GM19239 (cell line): ENCODE measurements around the gene COMMD9.

Experiments used
- DNase-seq: peaks from one replicate; pipeline ENCODE4 v3.0.0; 2011; ENCODE audit warnings: low spot score; ENCODE audit not compliant: insufficient read length
- FAIRE-seq: peaks from 2 replicates; lab custom pipeline; 2011; peaks lifted over from hg19 to GRCh38; lab: Jason Lieb, UNC

Gene COMMD9

DNA sequence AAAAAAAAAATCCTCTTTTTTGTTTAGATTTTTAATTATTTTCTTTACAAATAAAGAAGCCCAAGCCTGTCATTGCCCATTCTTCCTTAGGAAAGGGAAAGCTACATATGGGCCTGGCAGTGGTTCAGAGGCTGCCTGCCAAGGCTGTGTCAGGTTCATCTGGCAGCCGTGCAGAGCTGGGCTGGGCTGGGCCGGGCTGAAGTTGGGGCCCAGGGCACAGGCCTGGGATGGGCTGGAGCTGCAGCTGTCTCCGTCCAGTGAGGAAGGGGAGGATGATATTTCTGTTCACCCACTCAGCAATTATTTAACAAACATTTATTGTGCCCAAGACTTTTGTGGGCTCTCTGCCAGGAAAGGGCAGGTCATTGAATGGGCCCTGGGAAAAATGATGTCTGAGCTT lies 11.4 kb upstream of the COMMD9 start:
- no peak for DNase-seq
- no peak for FAIRE-seq

- no peak for DNase-seq
- no peak for FAIRE-seq
Observed at GRCh38 chr11:36296884-36297543, 7.8 kb upstream of the COMMD9 start.

GRCh38 chr11:36295926-36296325 lies 6.7 kb upstream of the COMMD9 start, which contains the start of gene PRR5L:
TSS of gene PRR5L (plus strand) at chr11:36296288. CDS start at chr11:36401122, 104,834 bp downstream.
- FAIRE-seq (no peak), DNase-seq (no peak)

DNA sequence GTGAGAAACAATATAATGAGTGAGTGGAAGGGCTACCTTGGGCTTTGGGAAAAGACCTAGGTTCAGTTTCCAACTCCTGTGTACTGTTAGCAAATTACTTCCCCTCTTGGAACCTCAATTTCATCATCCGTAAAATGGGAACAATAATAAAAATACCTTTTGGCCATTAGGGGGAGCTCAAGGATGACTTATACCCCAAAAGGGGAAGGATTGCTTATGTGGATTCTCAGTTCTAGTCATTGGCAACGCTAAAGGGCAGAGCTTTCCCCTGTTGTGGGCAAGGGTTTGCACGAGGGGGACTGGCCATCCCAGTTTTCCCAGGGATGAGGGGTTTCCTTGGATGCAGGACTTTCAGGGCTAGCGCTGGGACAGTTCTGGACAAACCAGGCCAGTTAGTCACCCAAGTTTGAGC lies 3.1 kb upstream of the COMMD9 start:
- peak; percentile 74 for FAIRE-seq

GRCh38 chr11:36288442-36289225 lies 590 bp downstream of the COMMD9 start:
- no peak for DNase-seq
- FAIRE-seq: no peak

More for the DNA sequence above, 3.1 kb upstream of the COMMD9 start:
- DNase-seq: peak; percentile 31

DNA sequence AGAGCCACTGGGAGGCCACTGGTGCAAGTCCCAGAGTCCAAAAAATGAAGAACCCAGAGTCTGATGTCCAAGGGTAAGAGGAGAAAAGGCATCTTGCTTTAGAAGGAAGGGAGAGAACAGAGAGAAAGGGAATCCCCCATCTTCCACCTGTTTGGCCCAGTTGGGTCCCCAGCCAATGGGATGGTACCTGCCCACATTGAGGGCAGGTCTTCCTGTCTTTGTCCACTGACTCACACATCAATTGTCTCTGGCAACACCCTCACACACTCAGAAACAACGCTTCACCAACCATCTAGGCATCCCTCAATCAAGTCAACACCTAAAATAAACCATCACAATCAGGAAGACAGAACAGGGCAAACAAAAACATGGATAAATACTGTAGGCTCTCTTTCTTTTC lies 6.3 kb downstream of the COMMD9 start:
- DNase-seq (no peak), FAIRE-seq (no peak)

- FAIRE-seq (no peak), DNase-seq (no peak)
Observed at GRCh38 chr11:36281850-36282249, 7.4 kb downstream of the COMMD9 start.

DNA sequence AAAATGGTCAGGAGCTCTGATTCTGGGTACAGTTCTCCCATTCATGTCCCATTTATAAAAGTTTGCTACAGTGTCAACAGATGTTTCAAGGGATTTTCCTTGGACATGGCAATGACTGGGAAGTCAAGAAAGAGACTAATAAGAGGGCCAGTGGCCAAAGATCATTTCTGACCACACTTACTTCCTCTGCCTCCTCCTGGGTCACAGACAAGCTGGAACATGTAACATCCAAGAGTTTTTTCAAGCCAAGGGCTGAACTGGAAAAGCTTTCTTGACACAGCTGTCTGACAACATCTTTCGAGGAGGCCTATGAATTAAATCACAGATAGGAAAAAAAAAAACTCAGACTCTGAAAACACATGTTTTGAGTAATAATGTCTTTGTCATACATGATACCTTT lies 8.7 kb downstream of the COMMD9 start:
- FAIRE-seq: no peak
- DNase-seq: no peak

DNA sequence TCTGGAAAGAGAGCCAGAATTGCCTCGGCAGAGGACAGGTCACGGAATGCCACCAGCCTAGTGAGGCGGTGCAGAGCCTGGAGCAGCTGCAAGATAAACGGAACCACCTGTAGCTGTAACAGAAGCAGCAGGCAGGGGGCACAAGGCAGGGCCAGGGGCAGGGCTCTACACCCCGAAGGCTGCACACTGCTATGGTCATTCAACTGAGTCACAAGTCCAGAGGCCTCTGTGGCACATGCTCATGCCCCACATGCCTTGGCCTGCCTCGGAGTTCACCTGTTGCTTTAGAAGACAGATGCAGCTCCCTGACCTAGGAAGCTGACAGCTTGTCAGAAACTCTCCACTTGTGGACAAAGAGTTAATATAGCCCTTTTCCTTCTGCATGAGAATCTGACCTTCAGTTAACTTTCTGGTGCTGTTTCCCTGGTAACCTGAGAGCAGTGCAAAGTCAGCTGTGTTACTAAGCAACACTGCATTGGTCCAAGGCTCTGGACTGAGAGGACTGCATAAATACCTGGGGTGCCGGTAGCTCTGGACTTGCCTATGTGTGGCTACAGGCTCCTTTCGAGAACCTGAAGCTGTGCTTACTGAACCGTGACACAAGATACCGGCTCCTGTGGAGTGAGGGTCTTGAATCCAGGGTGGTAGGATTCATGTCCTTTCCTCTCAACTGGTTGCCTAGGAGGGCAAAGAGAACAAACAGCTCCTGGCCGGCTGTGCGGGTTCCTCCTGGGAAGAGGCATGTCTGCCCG lies 10.5 kb downstream of the COMMD9 start:
- FAIRE-seq (no peak), DNase-seq (no peak)

GRCh38 chr11:36274414-36274813 lies 14.8 kb downstream of the COMMD9 start:
- DNase-seq (no peak), FAIRE-seq (no peak)

DNA sequence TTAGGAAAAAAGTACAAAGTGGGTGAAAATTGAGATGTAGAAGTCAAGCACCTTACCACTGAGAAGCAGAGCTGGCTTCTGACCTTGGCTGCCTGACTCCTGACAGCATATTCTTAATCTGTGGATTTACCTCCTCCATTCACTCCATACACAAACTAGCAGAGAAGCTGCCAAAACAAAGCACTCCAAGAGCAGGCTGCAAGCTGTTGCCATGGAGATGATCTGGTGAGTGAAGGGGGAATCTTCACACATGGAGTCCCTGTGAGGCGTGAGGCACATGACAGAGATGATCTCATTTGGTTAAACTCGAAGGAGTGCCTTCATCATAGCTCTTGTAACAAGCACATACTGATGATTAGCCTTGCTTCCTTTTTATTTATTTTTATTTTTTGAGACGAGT lies 16.1 kb downstream of the COMMD9 start:
- DNase-seq (no peak), FAIRE-seq (no peak)

DNA sequence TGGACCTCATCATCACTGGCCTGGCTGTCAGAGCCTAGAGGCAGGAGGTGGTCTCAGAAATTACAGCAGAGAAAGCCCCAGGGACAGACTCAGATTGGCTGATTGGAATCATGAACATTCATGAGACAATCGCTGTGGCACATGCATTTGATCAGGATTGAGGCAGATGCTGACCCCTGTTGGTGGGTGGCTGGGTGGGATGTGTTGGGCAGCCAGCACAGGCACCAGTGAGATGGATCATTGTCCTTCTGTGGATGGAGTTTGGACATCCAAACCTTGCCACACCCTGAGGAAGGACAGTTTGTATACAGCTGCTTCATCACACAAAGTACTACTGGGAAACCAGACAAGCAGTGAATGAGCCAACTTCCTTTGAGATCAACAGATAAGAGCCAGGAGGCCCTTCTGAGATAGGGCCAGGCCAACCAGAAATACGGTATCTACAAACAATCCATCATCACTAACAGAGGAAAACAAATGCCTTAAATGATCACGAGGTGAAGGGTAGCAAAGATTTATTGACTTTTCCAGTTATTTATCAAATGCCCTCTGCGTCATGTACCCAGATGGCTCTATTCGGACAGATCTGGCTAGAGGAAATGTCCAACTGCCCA lies 17.3 kb downstream of the COMMD9 start:
- FAIRE-seq (no peak), DNase-seq (no peak)

DNA sequence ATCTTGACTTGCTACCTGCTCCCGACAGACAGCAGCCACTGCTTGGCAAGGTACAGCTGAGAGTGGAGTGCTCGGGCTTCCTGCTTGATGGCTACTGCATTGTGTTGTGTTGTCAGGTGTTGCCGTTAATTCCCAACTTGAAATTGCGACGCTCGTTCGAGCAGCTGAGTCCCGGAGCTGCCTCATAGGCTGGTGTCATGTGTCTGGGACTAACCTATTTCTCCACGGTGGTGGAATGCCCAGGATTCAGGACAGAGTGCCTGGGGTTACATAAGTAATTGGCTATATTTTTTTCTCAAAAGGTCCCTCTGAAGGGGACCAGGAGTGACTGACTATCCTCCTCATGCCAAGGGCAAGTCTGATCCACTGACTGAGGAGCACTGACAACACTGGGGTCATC lies 18.5 kb downstream of the COMMD9 start:
- FAIRE-seq (no peak), DNase-seq (no peak)

DNA sequence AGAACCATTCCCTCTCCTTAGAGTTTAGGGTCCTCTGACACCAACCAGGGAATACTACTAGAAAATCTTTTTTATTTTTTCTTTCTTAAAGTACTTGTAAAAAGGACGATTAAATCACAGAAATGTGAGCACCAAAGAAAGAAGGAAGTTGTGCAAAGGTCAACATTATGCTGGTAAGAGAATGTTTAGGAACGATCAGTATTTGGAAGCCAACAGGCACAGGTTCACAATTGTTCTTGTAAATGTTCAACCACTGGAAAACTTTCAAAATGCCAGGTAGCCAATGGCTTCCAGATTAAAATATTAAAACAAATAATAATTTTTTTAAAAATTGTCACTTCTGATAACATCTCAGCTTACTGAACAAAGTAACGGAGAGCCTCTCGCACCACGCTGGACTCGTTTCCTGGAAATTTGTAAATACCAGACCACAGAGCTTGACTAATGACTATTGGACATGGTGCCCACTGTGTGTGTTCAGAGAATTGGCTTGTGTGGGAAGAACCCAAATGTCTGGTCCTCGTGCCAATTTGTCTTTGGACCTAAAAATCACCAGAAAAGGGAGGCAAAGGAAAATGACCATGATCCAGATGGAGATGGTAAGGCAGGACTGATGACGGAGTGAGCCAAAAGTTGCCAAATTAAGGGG lies 20.8 kb downstream of the COMMD9 start:
- FAIRE-seq: no peak
- no peak for DNase-seq

DNA sequence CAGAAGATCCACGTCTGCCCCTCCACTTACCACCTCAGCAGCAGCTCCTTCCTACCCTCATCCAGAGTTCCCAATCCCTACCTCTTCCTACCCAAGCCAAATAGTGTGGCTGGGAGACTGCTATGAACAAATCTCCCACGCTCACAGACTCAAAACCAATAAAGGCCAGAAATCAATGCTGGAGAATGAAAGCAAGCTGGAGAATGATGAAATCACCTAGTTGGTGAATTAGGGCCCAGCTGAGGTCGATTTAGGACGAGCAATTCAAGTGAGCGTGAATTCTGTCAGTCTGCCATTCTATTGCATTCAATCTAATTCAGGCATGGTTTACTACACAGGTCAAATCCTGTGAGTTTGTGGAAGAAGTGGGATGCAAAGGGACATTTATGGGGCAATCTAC lies 22.5 kb downstream of the COMMD9 start:
- DNase-seq: no peak

GRCh38 chr11:36265793-36266628 lies 23.2 kb downstream of the COMMD9 start:
- DNase-seq (peak; percentile 49), FAIRE-seq (peak; percentile 84)

More for the DNA sequence above, 22.5 kb downstream of the COMMD9 start:
- no peak for FAIRE-seq

GRCh38 chr11:36264973-36265344 lies 24.3 kb downstream of the COMMD9 start:
- FAIRE-seq: no peak

GRCh38 chr11:36264011-36264972 lies 24.9 kb downstream of the COMMD9 start:
- FAIRE-seq: no peak
- no peak for DNase-seq

More at GRCh38 chr11:36264973-36265344, 24.3 kb downstream of the COMMD9 start:
- no peak for DNase-seq
